Measurements from ENCODE around the gene GRM4. TPM values are rescaled to one million over a fixed set of nuclear protein-coding genes. Genes with fewer than 3 reads are reported as not detected.

GRM4 gene
- total RNA-seq, 1 donor from 2014 or later: not detected

- Histone ChIP-seq H3K9me3 (replicated peaks) (no peaks in the 10 kb centered on the region), H3K4me3 (no peak overlapping the region), H3K4me1 (no peaks in the 10 kb centered on the region), H3K36me3 (no peaks in the 10 kb centered on the region), H3K27me3 (ENCODE audit: low read depth) (peaks cover 72% of the 10 kb centered on the region), H3K27ac (replicated peaks) (no peak overlapping the region)
- no peak for DNase-seq
- intact Hi-C loops (cut with micrococcal nuclease): no loop called here
- TF ChIP-seq, protein P1, sequence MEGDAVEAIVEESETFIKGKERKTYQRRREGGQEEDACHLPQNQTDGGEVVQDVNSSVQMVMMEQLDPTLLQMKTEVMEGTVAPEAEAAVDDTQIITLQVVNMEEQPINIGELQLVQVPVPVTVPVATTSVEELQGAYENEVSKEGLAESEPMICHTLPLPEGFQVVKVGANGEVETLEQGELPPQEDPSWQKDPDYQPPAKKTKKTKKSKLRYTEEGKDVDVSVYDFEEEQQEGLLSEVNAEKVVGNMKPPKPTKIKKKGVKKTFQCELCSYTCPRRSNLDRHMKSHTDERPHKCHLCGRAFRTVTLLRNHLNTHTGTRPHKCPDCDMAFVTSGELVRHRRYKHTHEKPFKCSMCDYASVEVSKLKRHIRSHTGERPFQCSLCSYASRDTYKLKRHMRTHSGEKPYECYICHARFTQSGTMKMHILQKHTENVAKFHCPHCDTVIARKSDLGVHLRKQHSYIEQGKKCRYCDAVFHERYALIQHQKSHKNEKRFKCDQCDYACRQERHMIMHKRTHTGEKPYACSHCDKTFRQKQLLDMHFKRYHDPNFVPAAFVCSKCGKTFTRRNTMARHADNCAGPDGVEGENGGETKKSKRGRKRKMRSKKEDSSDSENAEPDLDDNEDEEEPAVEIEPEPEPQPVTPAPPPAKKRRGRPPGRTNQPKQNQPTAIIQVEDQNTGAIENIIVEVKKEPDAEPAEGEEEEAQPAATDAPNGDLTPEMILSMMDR (IDR thresholded peaks at IDR 0.05; ENCODE audit: borderline replicate concordance): no peak
Observed at GRCh38 chr6:34073540-34073939, 72.3 kb downstream of the GRM4 start.

- Histone ChIP-seq H3K27me3 (ENCODE audit: low read depth) (peaks cover 72% of the 10 kb centered on the region), H3K9me3 (replicated peaks) (no peaks in the 10 kb centered on the region)
- intact Hi-C loops (cut with micrococcal nuclease): no loop called here
Observed at GRCh38 chr6:34072727-34073126, 73.2 kb downstream of the GRM4 start.

GRCh38 chr6:34071884-34072379 lies 74.0 kb downstream of the GRM4 start:
- TF ChIP-seq, protein P1 (IDR thresholded peaks at IDR 0.05; ENCODE audit: borderline replicate concordance): no peak
- H3K9me3 ChIP-seq (replicated peaks): no peaks in the 10 kb centered on the region
- H3K27me3 ChIP-seq (ENCODE audit: low read depth): peaks cover 72% of the 10 kb centered on the region
- no peaks in the 10 kb centered on the region for H3K36me3 ChIP-seq
- no peak overlapping the region for H3K4me3 ChIP-seq
- intact Hi-C loops (cut with micrococcal nuclease): no loop called here
- no peak for DNase-seq
- no peaks in the 10 kb centered on the region for H3K4me1 ChIP-seq
- no peak overlapping the region for H3K27ac ChIP-seq (replicated peaks)

More at GRCh38 chr6:34072727-34073126, 73.2 kb downstream of the GRM4 start:
- no peak for DNase-seq
- TF ChIP-seq, protein P1 (IDR thresholded peaks at IDR 0.05; ENCODE audit: borderline replicate concordance): no peak
- Histone ChIP-seq H3K4me1 (no peaks in the 10 kb centered on the region), H3K4me3 (no peak overlapping the region), H3K27ac (replicated peaks) (no peak overlapping the region), H3K36me3 (no peaks in the 10 kb centered on the region)

- H3K4me1 ChIP-seq: no peaks in the 10 kb centered on the region
- no peak overlapping the region for H3K27ac ChIP-seq (replicated peaks)
- no peak for DNase-seq
- TF ChIP-seq, protein P1 (IDR thresholded peaks at IDR 0.05; ENCODE audit: borderline replicate concordance): no peak
- intact Hi-C loops (cut with micrococcal nuclease): no loop called here
- no peaks in the 10 kb centered on the region for H3K36me3 ChIP-seq
- peaks cover 72% of the 10 kb centered on the region for H3K27me3 ChIP-seq (ENCODE audit: low read depth)
- H3K9me3 ChIP-seq (replicated peaks): no peaks in the 10 kb centered on the region
- no peak overlapping the region for H3K4me3 ChIP-seq
Observed at GRCh38 chr6:34071136-34071883, 74.6 kb downstream of the GRM4 start.

DNA sequence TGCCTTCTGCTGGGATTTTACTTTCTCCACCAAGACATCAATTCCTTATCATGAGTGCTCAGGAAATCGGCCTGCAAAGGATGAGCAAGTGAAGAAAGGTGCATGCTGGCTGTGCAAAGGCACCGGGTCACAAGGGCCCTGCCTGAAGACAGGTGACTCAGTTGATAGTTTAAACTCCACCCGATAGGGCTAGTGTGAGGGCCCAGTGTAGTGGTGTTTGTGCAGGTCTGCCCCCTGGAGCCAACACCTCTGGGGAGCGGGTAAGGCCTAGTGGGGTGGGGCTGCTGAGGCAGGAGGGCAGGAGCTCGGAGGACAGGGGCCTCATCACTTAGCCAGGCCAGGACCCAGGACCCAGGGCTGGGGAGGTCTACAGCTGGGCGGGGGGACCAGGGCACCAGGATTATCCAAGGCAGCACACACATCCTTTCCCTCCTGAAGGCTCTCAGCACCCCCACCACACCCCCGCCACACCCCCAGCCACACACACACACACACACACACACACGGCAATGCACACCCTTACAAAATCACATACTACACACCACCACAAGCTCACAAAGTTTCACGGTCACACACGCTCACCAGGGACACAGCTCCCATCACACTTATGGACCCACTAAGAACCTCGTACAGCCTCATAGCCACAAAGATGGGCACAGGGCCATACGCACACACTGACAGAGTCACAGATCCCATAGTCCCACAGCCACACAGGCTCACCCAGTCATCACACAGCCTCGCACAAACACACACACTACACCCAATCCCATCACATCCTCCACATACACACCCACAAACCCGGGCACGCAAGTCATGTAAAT lies 75.4 kb downstream of the GRM4 start:
- intact Hi-C loops (cut with micrococcal nuclease): no loop called here
- no peak overlapping the region for H3K27ac ChIP-seq (replicated peaks)
- no peak overlapping the region for H3K4me3 ChIP-seq
- TF ChIP-seq, protein P1 (IDR thresholded peaks at IDR 0.05; ENCODE audit: borderline replicate concordance): no peak
- DNase-seq: no peak
- no peaks in the 10 kb centered on the region for H3K36me3 ChIP-seq
- H3K4me1 ChIP-seq: peaks cover 7% of the 10 kb centered on the region
- H3K27me3 ChIP-seq (ENCODE audit: low read depth): peaks cover 72% of the 10 kb centered on the region
- H3K9me3 ChIP-seq (replicated peaks): no peaks in the 10 kb centered on the region
